WI38 (cell line): ENCODE data around the gene KDELR3.

Source experiments
- H3K4me3 ChIP-seq: 2 replicates; pipeline ENCODE4 v1.5.1; 2011; ENCODE audit warnings: low read depth, mild to moderate bottlenecking, control low read depth, low read length
- TF ChIP-seq, protein P1 (sequence below): IDR thresholded peaks from 2 replicates; pipeline ENCODE4 v1.5.1; 2012; ENCODE audit warnings: low read depth, mild to moderate bottlenecking, control low read depth, low read length

Gene KDELR3

DNA sequence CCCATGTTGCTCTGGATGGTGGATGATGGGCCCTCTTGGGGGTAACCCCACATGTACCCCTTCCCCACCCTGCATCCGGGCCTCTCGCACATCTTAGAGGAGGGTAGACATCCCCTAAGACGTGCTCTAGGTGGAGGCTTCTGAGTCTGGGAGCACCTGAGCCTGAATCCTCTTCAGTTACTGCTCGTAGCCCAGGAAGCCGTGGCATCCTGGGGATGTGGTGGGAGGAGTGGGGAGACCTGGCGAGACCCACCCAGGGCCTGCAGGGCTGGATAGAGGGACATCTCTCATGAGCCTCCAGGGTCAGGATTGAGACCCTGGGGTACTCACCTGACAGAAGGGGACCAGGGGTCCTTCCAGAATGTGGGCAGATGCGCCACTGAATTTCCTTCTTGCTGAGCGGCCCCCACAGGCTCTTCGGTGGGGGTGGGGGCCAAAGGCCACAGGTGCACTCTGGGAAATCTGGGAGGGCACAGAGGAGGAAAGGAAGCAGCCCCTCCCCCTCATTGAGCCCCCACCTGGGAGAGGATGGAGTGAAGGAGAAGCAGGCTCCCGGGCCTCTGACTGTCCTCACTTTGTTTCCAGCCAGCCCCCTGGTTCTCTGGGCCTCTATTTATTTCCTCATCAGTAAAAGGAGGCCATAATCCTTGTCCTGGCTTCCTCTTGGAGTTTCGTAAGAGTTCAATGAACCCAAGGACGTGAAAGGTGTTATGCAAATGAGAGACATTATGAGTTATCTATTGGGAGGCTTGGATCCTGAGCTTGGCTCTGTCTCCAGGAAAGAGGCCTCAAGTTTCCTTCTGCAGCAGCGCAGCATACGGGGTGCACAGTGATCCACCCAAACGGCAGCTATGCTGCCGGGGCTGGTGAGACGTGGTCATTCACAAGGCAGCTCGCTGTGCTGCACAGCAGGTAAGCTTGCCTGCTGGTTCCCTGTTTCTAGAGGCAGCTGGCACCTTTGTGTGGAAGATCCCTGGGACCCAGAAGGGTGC is 44.1 kb upstream of the KDELR3 start:
- TF ChIP-seq, protein P1, sequence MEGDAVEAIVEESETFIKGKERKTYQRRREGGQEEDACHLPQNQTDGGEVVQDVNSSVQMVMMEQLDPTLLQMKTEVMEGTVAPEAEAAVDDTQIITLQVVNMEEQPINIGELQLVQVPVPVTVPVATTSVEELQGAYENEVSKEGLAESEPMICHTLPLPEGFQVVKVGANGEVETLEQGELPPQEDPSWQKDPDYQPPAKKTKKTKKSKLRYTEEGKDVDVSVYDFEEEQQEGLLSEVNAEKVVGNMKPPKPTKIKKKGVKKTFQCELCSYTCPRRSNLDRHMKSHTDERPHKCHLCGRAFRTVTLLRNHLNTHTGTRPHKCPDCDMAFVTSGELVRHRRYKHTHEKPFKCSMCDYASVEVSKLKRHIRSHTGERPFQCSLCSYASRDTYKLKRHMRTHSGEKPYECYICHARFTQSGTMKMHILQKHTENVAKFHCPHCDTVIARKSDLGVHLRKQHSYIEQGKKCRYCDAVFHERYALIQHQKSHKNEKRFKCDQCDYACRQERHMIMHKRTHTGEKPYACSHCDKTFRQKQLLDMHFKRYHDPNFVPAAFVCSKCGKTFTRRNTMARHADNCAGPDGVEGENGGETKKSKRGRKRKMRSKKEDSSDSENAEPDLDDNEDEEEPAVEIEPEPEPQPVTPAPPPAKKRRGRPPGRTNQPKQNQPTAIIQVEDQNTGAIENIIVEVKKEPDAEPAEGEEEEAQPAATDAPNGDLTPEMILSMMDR: no peak
- no peak overlapping the region for H3K4me3 ChIP-seq

DNA sequence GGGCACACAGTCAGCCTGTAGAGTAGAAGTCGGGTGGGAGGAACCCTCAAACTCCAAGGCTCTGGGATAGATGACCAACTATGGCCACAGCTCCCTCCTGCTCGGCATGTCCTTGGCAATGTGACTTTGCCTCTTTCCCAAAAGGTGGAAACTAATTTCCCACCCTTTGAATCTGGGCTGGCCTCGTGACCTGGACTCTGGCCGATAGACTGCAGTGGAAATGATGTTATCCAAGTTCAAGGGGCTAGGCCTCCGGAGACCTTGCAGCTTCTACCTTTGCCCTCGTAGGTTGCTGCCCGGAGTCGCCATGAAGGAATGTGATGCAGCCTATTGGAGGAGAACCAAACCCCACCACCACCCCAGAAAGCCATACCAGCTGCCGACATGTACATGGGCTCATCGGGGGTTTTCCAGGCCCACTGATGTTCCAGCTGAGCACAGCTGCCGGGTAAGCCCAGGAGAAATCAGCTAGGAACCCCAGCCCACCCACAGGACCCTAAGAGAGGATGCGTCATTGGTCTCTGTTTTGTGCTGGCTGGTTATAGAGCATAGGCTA is 43.3 kb upstream of the KDELR3 start:
- no peak overlapping the region for H3K4me3 ChIP-seq
- TF ChIP-seq, protein P1: no peak

DNA sequence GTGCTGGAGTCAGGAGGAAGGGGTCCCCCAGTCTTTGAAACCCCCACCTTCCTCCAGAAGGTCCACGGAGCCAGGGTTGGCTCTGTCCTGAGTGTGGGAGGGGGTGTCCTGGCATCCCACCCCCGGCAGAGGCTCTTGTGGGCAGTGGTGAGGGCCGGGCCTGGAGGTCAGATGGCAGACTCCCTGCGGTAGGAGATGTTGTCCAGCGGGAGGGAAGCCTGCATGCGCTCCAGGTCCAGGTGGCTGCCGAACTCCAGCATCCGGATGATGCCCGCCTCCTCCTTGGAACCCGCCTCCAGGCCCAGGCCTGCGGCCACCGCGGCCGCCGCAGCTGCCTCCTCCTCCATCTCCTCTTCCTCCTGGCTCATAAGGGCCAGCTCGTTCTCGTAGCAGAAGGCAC is 41.3 kb upstream of the KDELR3 start:
- TF ChIP-seq, protein P1: no peak
- no peak overlapping the region for H3K4me3 ChIP-seq

DNA sequence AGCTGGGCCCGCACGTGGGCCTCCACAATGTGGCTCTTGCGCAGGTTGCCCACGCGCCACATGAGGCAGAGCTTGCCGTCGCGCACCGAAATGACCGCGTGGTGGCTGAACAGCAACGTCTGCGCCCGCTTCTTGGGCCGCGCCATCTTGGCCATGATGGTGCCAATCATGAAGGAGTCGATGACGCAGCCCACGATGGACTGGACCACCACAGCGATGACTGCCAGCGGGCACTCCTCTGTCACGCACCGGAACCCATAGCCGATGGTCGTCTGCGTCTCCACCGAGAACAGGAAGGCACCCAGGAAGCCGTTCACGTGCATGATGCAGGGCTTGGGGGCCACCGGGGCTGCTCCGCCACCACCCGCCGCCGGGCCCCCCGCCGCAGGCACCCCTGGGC is 40.4 kb upstream of the KDELR3 start:
- TF ChIP-seq, protein P1: no peak

DNA sequence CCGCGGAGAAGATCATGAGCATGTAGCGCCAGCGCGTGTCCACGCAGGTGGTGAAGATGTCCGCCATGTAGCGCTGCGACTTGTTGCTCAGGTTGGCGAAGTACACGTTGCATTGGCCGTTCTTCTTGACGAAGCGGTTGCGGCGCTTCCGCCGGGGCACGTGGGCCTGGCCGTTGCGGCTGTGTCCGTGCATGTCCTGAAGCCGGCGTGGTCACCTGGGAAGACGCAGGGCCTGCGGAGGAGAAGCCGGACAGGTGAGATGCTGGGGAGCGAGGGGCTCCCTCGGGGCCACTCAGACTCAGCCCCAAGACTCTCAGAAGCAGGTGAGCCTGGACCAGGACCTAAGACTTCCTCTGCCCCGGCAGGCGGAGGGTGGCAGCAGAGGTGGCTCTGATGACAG is 40.0 kb upstream of the KDELR3 start:
- H3K4me3 ChIP-seq: no peak overlapping the region
- TF ChIP-seq, protein P1: no peak

More for the DNA sequence above, 40.4 kb upstream of the KDELR3 start:
- no peak overlapping the region for H3K4me3 ChIP-seq

DNA sequence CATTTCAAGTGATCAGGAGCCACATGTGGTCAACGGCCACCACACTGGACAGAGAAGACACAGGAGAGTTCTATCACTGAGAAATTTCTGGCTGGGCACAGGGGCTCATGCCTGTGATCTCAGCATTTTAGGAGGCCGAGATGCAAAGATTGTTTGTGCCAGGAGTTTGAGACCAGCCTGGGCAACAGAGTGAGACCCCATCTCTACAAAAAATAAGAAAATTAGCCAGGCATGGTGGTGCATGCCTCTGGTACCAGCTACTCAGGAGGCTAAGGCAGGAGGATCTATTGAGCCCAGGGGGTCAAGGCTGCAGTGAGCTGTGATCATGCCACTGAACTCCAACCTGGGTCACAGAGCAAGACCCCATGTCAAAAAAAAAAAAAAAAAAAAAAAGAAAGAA is 39.2 kb upstream of the KDELR3 start:
- TF ChIP-seq, protein P1: no peak
- no peak overlapping the region for H3K4me3 ChIP-seq

DNA sequence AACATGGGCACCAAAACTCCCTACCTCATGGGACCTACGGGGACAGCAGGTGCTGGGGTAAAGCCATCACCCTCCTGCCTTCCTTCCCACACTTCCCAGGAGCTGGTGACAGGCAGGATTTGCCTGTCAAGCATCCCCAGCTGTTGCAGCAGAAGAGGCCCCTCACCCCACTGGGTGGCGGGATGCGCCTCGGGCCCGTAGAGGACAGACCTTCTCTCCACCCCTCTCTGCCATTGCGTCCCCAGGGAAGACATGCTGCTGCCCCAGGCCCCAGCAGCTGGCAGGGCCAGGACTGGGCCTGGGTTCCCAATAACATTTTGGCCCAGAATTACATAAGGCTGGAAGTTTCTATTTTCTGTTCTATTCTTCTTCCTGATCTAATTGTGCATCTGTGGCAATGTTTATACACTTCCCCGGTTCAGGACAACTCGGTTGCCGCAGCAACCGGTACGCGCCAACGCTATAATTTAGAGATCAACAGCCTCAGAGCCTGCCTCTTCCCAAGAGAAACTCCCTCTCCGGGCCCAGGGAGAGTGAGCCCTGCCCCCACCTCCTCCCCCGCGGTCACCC is 38.3 kb upstream of the KDELR3 start:
- TF ChIP-seq, protein P1: no peak
- no peak overlapping the region for H3K4me3 ChIP-seq
